ENCODE data around the gene RNU6-9. TPM values are rescaled to one million over a fixed set of nuclear protein-coding genes. Genes with fewer than 3 reads are reported as not detected.

Gene RNU6-9
- total and polyA plus RNA-seq, 2 of the 13 experiments (the other 11 are each of a cell fraction or from before 2014, with no cell fraction given) = under 0.01 TPM; not detected in 1

DNA sequence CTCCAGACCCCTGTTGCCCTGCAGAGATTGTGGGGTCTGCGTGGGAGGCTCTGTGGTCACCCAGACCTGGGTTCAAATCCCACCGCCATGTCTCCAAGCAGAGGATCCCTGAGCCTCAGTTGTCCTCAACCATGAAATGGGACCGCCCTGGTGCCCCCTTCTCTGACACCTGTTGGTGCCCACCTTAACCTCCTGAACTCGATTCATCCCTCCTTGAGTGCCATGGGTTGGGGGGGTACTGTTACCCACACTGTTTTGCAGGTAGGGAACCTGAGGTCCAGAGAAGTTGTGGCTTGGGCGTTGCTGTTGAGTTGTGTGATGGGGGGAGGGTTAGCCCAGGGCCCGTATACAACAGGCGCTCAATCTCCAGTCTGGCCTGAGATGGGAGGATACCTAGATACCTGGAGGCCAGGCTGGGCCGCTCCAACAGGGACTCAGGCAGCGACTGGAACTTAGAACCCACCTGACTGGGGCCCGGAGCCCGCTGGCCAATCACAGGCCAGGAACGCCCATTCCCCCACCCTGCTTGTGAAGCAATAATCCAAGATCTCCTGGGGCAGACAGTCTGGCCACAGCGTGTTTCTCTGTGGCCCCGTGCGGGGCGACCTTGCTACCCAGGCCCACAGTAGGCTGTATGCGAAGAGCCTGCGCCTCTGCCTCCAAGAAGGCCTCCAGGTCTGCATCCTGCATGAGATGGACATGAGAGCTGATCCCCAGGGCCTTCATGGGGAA, 35.4 kb downstream of the RNU6-9 start (continued):
- TF ChIP-seq ZBTB38 (CRISPR knock-in tag; IDR thresholded peaks at IDR 0.05) = peak; percentile 91; the same call in 1 of the 2 replicates
- TF ChIP-seq AKAP8 (CRISPR knock-in tag; IDR thresholded peaks at IDR 0.05) = peak; percentile 90
- no peak for TF ChIP-seq RXRB (CRISPR knock-in tag; IDR thresholded peaks at IDR 0.05; ENCODE audit: borderline replicate concordance)
- peak; percentile 6; the same call in 1 of the 2 replicates for TF ChIP-seq NR2F2 (IDR thresholded peaks at IDR 0.05; ENCODE audit: borderline replicate concordance, low read depth)
- TF ChIP-seq, protein P1, sequence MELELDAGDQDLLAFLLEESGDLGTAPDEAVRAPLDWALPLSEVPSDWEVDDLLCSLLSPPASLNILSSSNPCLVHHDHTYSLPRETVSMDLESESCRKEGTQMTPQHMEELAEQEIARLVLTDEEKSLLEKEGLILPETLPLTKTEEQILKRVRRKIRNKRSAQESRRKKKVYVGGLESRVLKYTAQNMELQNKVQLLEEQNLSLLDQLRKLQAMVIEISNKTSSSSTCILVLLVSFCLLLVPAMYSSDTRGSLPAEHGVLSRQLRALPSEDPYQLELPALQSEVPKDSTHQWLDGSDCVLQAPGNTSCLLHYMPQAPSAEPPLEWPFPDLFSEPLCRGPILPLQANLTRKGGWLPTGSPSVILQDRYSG (CRISPR knock-in tag; IDR thresholded peaks at IDR 0.05) = no peak
- TF ChIP-seq PTBP1 (IDR thresholded peaks at IDR 0.05; ENCODE audit: low read depth, low read length, poor library complexity, severe bottlenecking) = no peak
- no peak for TF ChIP-seq SOX5 (CRISPR knock-in tag; IDR thresholded peaks at IDR 0.05; ENCODE audit: borderline replicate concordance)
- 0 out of 2 replicates have a peak, but pooled peaks have one; percentile 14 for TF ChIP-seq BCL6 (CRISPR knock-in tag; IDR thresholded peaks at IDR 0.05)
- peak; percentile 53 for TF ChIP-seq NFYB (CRISPR knock-in tag; IDR thresholded peaks at IDR 0.05)
- TF ChIP-seq AGO2 (optimal IDR thresholded peaks at IDR 0.05; ENCODE audit: low read depth, low read length) = peak; percentile 38
- TF ChIP-seq, protein P2, sequence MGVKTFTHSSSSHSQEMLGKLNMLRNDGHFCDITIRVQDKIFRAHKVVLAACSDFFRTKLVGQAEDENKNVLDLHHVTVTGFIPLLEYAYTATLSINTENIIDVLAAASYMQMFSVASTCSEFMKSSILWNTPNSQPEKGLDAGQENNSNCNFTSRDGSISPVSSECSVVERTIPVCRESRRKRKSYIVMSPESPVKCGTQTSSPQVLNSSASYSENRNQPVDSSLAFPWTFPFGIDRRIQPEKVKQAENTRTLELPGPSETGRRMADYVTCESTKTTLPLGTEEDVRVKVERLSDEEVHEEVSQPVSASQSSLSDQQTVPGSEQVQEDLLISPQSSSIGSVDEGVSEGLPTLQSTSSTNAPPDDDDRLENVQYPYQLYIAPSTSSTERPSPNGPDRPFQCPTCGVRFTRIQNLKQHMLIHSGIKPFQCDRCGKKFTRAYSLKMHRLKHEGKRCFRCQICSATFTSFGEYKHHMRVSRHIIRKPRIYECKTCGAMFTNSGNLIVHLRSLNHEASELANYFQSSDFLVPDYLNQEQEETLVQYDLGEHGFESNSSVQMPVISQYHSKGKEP (CRISPR knock-in tag; IDR thresholded peaks at IDR 0.05) = no peak
- TF ChIP-seq PATZ1 (CRISPR knock-in tag; IDR thresholded peaks at IDR 0.05) = 0 out of 2 replicates have a peak, but pooled peaks have one; percentile 27
- no peak for TF ChIP-seq HBP1 (CRISPR knock-in tag; IDR thresholded peaks at IDR 0.05; ENCODE audit: low read depth)
- no peak for TF ChIP-seq PLRG1 (conservative IDR thresholded peaks at IDR 0.05)
- peak; percentile 76 for TF ChIP-seq RBM22 (optimal IDR thresholded peaks at IDR 0.05; ENCODE audit: low read length)
- peak; percentile 97 for TF ChIP-seq ZKSCAN8 (CRISPR knock-in tag; IDR thresholded peaks at IDR 0.05; ENCODE audit: borderline replicate concordance)
- TF ChIP-seq, protein P3, sequence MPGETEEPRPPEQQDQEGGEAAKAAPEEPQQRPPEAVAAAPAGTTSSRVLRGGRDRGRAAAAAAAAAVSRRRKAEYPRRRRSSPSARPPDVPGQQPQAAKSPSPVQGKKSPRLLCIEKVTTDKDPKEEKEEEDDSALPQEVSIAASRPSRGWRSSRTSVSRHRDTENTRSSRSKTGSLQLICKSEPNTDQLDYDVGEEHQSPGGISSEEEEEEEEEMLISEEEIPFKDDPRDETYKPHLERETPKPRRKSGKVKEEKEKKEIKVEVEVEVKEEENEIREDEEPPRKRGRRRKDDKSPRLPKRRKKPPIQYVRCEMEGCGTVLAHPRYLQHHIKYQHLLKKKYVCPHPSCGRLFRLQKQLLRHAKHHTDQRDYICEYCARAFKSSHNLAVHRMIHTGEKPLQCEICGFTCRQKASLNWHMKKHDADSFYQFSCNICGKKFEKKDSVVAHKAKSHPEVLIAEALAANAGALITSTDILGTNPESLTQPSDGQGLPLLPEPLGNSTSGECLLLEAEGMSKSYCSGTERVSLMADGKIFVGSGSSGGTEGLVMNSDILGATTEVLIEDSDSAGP (CRISPR knock-in tag; IDR thresholded peaks at IDR 0.05; ENCODE audit: borderline replicate concordance) = peak; percentile 27; the same call in 1 of the 2 replicates
- peak; percentile 51 for TF ChIP-seq ZMYM3 (CRISPR knock-in tag; IDR thresholded peaks at IDR 0.05)
- TF ChIP-seq HNRNPUL1 (IDR thresholded peaks at IDR 0.05; ENCODE audit: low read depth, low read length) = no peak
- TF ChIP-seq ZNF768 (CRISPR knock-in tag; IDR thresholded peaks at IDR 0.05) = 0 out of 2 replicates have a peak, but pooled peaks have one; percentile 13
- TF ChIP-seq NFYC (CRISPR knock-in tag; IDR thresholded peaks at IDR 0.05) = peak; percentile 62; the same call in 1 of the 2 replicates
- no peak; the same call in 1 of the 2 replicates for TF ChIP-seq MAZ (IDR thresholded peaks at IDR 0.05; ENCODE audit: borderline replicate concordance, low read depth, low read length)
- no peak; the same call in 1 of the 2 replicates for TF ChIP-seq MAZ (CRISPR knock-in tag; IDR thresholded peaks at IDR 0.05; ENCODE audit: low read depth)

Data from HepG2 (cell line).